HFFc6 (cell line): Measurements from ENCODE around the gene NOMO2. TPM values are rescaled to one million over a fixed set of nuclear protein-coding genes. Genes with fewer than 3 reads are reported as not detected.
A peak's percentile ranks its signal among the peaks of the same experiment; 100 is the strongest.
"Not testable (repeated sequence)": the region's sequence is repeated elsewhere in the genome, so short reads cannot be mapped to it uniquely, and the experiment has no call there.

Experiments
- DNase-seq: peaks from one replicate; pipeline ENCODE4 v3.0.0-alpha.2; 2018
- H3K27ac Mint-ChIP-seq: 2 replicates; pipeline ENCODE4 v1.8.0; 2020; ENCODE audit warnings: mild to moderate bottlenecking, mixed read lengths
- H3K27me3 Mint-ChIP-seq: 2 replicates; pipeline ENCODE4 v1.8.0; 2021; ENCODE audit warnings: mild to moderate bottlenecking, moderate library complexity, mixed read lengths; ENCODE audit not compliant: insufficient read depth
- H3K36me3 Mint-ChIP-seq: 2 replicates; pipeline ENCODE4 v1.8.0; 2021; ENCODE audit warnings: low read depth, mixed read lengths
- H3K4me1 Mint-ChIP-seq: 2 replicates; pipeline ENCODE4 v1.8.0; 2020; ENCODE audit warnings: low read depth, mixed read lengths
- H3K4me3 Mint-ChIP-seq: 2 replicates; pipeline ENCODE4 v1.8.0; 2020; ENCODE audit warnings: mild to moderate bottlenecking, moderate library complexity, mixed read lengths
- H3K9me3 Mint-ChIP-seq: 2 replicates; pipeline ENCODE4 v1.8.0; 2020; ENCODE audit warnings: mild to moderate bottlenecking, mixed read lengths
- total RNA-seq, 6 experiments: library from RNA; stranded (reverse); fragmentation: NEBNext Ultra II Directional; extraction: Animal tissue kit (Norgen Biotek cat#: 25700); gene quantifications; 2 replicates in 1 of 6; 3 replicates in 5 of 6; pipeline ENCODE4 v1.2.3, GENCODE V29; 2021
- TF ChIP-seq, protein P1 (sequence below): fragments of 200-600 bp; sonication (generic); IDR thresholded peaks from 2 replicates; pipeline ENCODE4 v1.5.0; 2021; ENCODE audit warnings: antibody characterized with exemption, mild to moderate bottlenecking

NOMO2 gene
- total RNA-seq, 6 experiments from 2014 or later: 211 to 262 (median 239) TPM

DNA sequence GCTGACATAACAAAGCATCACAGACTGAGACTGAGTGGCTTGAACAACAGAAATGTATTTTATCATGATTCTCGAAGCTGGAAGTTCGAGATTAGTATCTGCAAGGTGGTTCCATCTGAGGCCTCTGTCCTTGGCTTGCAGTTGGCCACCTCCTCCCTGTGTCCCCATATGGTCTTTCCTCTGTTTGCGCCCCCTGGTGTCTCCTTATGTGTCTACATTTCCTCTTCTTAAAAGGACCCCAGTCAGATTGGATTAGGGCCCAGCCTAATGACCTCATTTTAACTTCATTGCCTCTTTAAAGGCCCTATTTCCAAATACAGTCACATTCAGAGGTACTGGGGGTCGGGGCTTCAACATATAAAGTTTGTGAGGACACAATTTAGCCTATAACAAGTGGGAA is 30.0 kb upstream of the NOMO2 start:
- not testable (repeated sequence) for H3K4me1 Mint-ChIP-seq, H3K27me3 Mint-ChIP-seq, H3K36me3 Mint-ChIP-seq, H3K9me3 Mint-ChIP-seq, H3K27ac Mint-ChIP-seq, H3K4me3 Mint-ChIP-seq
- TF ChIP-seq, protein P1, sequence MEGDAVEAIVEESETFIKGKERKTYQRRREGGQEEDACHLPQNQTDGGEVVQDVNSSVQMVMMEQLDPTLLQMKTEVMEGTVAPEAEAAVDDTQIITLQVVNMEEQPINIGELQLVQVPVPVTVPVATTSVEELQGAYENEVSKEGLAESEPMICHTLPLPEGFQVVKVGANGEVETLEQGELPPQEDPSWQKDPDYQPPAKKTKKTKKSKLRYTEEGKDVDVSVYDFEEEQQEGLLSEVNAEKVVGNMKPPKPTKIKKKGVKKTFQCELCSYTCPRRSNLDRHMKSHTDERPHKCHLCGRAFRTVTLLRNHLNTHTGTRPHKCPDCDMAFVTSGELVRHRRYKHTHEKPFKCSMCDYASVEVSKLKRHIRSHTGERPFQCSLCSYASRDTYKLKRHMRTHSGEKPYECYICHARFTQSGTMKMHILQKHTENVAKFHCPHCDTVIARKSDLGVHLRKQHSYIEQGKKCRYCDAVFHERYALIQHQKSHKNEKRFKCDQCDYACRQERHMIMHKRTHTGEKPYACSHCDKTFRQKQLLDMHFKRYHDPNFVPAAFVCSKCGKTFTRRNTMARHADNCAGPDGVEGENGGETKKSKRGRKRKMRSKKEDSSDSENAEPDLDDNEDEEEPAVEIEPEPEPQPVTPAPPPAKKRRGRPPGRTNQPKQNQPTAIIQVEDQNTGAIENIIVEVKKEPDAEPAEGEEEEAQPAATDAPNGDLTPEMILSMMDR: peak; percentile 34; the same call in 1 of the 2 replicates
- DNase-seq: peak; percentile 13

DNA sequence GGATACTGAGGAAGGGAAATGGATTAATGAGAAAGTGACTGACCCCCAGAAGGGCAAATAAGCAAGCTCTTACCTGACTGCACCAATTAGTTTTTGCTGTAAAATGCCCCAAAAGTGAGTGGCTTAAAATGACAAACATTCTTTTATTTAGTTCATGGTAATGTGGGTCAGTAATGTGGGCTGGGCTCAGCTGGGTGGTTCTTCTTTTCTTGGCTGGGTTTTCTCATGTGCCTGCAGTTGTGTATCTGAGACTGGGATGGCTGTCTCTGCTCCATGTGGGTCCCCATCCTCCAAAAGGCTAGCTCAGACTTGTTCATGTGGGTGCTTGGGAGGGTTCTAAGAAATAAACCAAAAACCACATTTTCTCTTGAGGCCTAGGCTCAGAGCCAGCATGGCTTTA is 29.5 kb upstream of the NOMO2 start:
- not testable (repeated sequence) for H3K9me3 Mint-ChIP-seq, H3K4me1 Mint-ChIP-seq, H3K27me3 Mint-ChIP-seq, H3K36me3 Mint-ChIP-seq, DNase-seq, H3K27ac Mint-ChIP-seq, H3K4me3 Mint-ChIP-seq

DNA sequence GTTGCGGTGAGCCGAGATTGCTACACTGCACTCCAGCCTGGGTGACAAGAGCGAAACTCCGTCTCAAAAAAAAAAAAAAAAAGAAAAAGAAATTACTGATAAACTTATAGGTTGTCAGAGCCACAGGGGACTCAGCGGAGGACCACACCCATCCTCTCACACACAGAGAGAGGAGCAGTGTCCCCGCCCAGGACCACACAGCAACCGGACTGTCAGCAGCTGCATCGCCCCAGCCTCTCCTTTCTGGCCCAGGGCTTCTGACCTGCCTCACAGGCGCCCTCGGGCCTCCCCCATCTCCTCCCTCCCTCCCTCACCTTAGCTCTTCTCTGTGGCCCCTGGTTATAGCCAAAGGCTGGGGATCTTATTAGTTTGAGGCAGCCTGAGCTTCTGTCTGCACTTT is 27.9 kb upstream of the NOMO2 start:
- DNase-seq, H3K9me3 Mint-ChIP-seq, H3K27ac Mint-ChIP-seq, H3K27me3 Mint-ChIP-seq, H3K4me1 Mint-ChIP-seq, H3K4me3 Mint-ChIP-seq, H3K36me3 Mint-ChIP-seq: not testable (repeated sequence)

DNA sequence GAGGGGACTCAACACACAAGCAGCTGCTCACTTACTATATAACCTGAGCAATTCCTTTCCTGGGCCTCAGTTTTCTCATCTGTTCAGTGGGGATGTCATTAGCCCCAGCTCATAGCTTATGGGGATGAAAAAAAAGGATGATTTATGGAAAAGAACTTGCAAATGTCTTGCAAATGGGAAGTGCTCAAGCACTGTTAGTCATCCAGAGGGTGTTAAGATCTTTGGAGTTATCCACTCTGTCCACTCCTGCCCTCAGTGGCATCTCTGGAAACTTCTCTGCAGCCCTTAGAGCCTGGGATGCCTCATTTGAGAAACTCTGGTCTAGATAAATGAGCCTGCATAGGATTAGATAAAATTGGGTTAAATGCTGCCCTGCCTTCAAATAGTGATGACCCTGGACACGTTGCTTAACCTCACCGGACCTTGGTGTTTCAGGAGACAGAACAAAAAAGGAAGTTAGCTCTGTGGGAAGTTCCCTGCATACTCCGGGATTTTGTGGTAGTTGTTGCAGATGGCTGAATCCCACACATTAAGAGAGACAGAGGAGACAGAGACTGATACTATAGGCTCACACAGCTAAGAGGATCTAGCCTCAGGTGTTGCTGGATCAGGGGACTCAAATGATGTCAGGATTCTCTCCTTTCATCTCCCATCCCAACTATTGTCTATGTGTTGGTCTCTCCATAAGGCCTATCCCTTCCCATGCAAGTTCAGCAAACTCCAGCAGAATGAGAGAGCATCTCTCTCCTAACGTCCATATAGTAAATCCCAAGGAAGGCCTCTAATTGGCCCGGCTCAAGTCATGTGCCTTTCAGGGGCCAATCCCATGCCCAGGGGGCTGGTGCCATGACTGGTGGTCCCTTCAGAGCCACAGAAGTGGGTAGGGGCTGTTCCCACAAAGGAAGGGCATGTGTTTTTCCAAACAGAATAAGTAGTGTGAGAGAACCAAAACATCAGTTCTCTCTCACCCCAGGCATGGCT is 25.0 kb upstream of the NOMO2 start:
- H3K36me3 Mint-ChIP-seq, H3K27ac Mint-ChIP-seq, H3K9me3 Mint-ChIP-seq, DNase-seq, H3K27me3 Mint-ChIP-seq, H3K4me1 Mint-ChIP-seq, H3K4me3 Mint-ChIP-seq: not testable (repeated sequence)

- not testable (repeated sequence) for H3K4me3 Mint-ChIP-seq, H3K27ac Mint-ChIP-seq, H3K9me3 Mint-ChIP-seq, H3K36me3 Mint-ChIP-seq, DNase-seq, H3K27me3 Mint-ChIP-seq, H3K4me1 Mint-ChIP-seq
Measured at GRCh38 chr16:18585789-18586188, 23.9 kb upstream of the NOMO2 start.

DNA sequence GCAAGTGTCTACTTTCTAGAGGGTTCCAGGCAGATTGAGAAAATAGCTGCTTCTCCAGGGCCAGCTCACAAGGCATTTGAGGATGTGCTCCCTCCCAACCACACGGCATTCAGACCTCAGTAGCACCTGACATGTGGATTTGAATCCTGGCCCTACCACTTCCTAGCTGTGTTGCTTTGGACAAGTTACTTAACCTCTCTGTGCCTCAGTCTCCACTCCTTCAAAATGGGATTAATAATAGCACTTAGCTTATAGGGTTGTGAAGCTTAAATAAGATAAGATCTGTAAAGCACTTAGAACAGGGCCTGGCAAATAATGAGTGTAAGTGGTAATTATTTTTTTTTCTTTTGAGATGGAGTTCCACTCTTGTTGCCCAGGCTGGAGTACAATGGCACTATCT is 21.0 kb upstream of the NOMO2 start:
- Mint-ChIP-seq H3K27ac (no peak overlapping the region), H3K9me3 (no peaks in the 10 kb centered on the region), H3K4me1 (no peaks in the 10 kb centered on the region), H3K27me3 (peaks cover 7% of the 10 kb centered on the region), H3K4me3 (no peak overlapping the region), H3K36me3 (no peaks in the 10 kb centered on the region)
- TF ChIP-seq, protein P1: no peak
- no peak for DNase-seq

- not testable (repeated sequence) for H3K9me3 Mint-ChIP-seq, H3K4me1 Mint-ChIP-seq, H3K36me3 Mint-ChIP-seq, H3K4me3 Mint-ChIP-seq, H3K27me3 Mint-ChIP-seq, H3K27ac Mint-ChIP-seq, DNase-seq
Measured at GRCh38 chr16:18580396-18580795, 18.5 kb upstream of the NOMO2 start.

- DNase-seq, H3K36me3 Mint-ChIP-seq, H3K9me3 Mint-ChIP-seq, H3K27ac Mint-ChIP-seq, H3K4me1 Mint-ChIP-seq, H3K4me3 Mint-ChIP-seq, H3K27me3 Mint-ChIP-seq: not testable (repeated sequence)
Measured at GRCh38 chr16:18579261-18579660, 17.4 kb upstream of the NOMO2 start.

GRCh38 chr16:18577942-18578341 is 16.0 kb upstream of the NOMO2 start:
- not testable (repeated sequence) for DNase-seq, H3K4me1 Mint-ChIP-seq, H3K9me3 Mint-ChIP-seq, H3K4me3 Mint-ChIP-seq, H3K27me3 Mint-ChIP-seq, H3K36me3 Mint-ChIP-seq, H3K27ac Mint-ChIP-seq

GRCh38 chr16:18575945-18576344 is 14.0 kb upstream of the NOMO2 start:
- not testable (repeated sequence) for H3K27me3 Mint-ChIP-seq, H3K27ac Mint-ChIP-seq, H3K4me1 Mint-ChIP-seq, DNase-seq, H3K36me3 Mint-ChIP-seq, H3K4me3 Mint-ChIP-seq, H3K9me3 Mint-ChIP-seq

DNA sequence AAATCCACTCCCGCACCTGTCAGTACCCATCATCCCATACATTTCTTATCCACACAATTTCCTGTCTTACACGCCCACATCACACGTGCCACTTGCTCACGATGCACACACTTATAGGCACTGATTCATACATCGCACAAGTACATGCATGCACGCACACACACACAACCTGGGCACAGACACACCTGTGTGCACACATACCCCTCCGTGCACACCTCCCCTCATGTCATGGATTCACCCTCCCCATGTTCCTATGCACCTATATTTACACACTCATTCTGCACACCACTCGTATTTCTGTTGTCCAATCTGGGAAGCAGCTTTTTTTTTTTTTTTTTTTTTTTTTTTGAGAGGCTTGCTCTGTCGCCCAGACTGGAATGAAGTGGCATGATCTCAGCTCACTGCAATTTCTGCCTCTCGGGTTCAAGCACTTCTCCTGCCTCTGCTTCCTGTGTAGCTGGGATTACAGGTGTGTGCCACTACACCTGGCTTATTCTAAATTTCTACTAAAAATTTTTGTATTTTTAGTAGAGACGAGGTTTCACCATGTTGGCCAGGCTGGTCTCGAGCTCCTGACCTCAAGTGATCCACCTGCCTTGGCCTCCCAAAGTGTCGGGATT is 13.5 kb upstream of the NOMO2 start:
- H3K27ac Mint-ChIP-seq, H3K27me3 Mint-ChIP-seq, DNase-seq, H3K36me3 Mint-ChIP-seq, H3K9me3 Mint-ChIP-seq, H3K4me3 Mint-ChIP-seq, H3K4me1 Mint-ChIP-seq: not testable (repeated sequence)

- H3K36me3 Mint-ChIP-seq, H3K27me3 Mint-ChIP-seq, H3K4me1 Mint-ChIP-seq, H3K4me3 Mint-ChIP-seq, DNase-seq, H3K9me3 Mint-ChIP-seq, H3K27ac Mint-ChIP-seq: not testable (repeated sequence)
Measured at GRCh38 chr16:18573887-18574286, 12.0 kb upstream of the NOMO2 start.
